HG03575 (cell line): Measurements from ENCODE around the gene ASTN2.

Experiments used
- ATAC-seq: cut with Tn5 transposase; IDR thresholded peaks from one replicate; pipeline ENCODE4 v1.9.1; 2021; ENCODE audit not compliant: unreplicated experiment, insufficient number of reproducible peaks, low FRiP score; ENCODE audit errors: extremely low read depth

The ASTN2 gene

GRCh38 chr9:117379341-117379740, 35.5 kb downstream of the ASTN2 start:
- no peak for ATAC-seq

GRCh38 chr9:117377046-117377445, 37.8 kb downstream of the ASTN2 start:
- ATAC-seq = no peak

- no peak for ATAC-seq
Measured at GRCh38 chr9:117375956-117376355, 38.9 kb downstream of the ASTN2 start.

GRCh38 chr9:117374076-117374725, 40.7 kb downstream of the ASTN2 start:
- ATAC-seq = no peak

- no peak for ATAC-seq
Measured at GRCh38 chr9:117368684-117369230, 46.1 kb downstream of the ASTN2 start.

DNA sequence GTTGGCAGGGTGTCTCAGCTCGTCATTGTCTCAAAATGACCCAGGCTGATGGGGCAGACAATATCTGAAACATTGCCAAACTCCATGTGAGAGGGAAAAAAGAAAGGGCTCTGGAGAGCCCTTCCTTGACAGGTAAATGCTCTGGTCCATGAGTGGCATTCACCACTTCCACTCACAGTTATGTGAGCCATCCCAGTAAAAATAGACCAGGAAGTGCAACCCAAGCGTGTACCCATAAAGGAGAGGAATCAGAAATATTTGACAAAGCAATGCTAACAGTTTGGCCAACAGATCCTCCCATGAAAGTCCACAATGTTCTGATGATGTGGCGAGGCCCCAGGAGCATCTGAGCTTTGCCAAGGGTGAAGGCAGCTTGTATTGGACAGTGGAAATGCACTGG, 49.4 kb downstream of the ASTN2 start:
- no peak for ATAC-seq

- ATAC-seq = no peak
Measured at GRCh38 chr9:117363006-117363405, 51.9 kb downstream of the ASTN2 start.

DNA sequence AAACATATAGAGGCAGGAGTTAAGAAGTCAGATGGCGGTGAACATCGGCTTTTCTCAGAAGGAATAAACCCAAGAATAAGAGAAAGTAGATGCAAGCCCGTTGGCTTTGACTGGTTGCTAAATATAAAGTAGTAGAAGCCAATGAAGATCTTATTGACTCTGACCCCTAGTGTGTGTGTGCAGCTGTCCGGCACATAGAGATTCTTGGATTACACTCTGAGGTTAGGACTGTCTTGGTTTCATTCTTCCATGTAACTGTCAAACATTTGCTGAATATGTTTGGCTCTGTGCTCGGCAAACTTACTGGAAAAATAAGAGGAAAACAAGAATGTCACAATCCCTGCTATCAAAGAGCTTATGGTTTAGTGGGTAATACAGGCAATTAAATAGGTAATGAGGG, 54.9 kb downstream of the ASTN2 start:
- ATAC-seq = no peak

DNA sequence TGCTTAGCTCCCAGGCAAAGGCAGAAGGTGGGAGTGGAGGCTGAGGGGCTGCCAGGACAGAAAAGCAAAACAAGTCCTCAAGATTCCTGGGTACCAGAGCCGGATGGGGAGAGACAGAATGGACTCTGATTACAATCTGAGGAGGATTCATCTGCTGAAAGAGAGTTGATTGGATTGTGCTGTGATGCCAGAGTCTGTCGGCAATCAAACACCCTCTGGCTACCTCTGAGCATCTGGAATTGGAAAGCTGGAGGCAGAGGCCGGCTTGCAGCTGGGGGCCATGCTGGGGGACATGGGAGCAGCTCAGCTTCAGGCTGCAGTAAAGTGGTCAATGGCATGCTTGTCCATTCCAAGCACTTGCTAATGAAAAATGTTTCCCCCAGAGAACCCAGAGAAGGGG, 59.3 kb downstream of the ASTN2 start:
- ATAC-seq = no peak

- ATAC-seq = no peak
Measured at GRCh38 chr9:117354997-117355396, 59.9 kb downstream of the ASTN2 start.

- ATAC-seq = no peak
Measured at GRCh38 chr9:117354244-117354847, 60.5 kb downstream of the ASTN2 start.

DNA sequence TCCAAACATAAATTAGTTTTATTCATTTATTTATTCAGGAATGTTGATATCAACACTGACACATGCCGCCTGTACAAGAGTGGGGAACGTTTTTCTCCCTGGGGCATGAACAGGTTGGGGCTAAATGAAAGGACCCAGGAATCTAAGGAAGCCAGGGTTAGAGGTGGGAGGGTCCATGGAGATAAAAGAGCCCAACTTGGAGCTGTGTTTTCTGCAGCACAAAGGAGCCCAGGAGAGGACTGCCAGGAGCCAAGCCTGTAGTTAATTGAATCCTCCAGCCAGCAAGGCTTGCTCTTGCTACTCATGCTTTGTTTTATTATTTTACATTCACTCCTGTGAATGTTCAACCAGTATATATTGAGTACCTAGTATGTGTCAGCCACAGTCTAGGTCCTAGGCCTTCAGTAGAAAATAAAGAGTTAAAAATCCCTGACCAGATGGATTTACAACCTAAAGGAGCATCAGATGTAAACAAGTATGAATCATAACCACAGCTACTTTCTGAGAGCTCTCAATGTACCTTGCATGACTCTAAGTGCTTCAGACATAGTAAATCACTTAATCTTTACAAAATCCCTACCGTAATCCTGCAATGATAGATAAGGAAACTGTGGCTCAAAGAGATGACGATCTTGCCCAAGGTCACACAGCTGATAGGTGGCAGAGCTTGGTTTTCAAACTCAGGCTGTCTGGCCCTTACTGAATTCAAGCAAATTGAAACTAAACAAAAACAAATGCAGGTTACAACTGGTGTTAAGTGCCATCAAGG, 69.8 kb downstream of the ASTN2 start:
- no peak for ATAC-seq

GRCh38 chr9:117343427-117343826, 71.4 kb downstream of the ASTN2 start:
- ATAC-seq = no peak

DNA sequence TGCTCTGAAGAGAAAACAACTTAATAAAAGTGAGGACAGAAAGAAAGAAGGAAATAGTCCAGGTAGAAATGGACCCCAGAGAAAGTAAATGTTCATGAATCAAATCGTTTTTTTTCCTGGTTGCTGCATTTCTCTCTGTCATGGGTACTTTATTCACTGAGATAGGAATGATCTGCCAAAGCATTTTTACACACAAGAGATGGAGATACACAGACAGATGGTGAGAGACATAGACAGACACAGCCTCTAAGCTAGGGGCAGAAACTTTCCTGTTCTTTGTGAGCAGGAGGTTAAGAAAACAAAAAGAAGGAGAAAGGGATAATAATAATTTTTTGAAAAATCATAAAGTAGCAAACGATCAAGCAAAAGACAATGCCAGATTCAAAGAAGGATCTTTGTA, 73.7 kb downstream of the ASTN2 start:
- no peak for ATAC-seq

GRCh38 chr9:117340422-117340821, 74.4 kb downstream of the ASTN2 start:
- ATAC-seq = no peak

GRCh38 chr9:117335837-117336433, 78.9 kb downstream of the ASTN2 start:
- ATAC-seq = no peak

- ATAC-seq = no peak
Measured at GRCh38 chr9:117334101-117334500, 80.8 kb downstream of the ASTN2 start.

DNA sequence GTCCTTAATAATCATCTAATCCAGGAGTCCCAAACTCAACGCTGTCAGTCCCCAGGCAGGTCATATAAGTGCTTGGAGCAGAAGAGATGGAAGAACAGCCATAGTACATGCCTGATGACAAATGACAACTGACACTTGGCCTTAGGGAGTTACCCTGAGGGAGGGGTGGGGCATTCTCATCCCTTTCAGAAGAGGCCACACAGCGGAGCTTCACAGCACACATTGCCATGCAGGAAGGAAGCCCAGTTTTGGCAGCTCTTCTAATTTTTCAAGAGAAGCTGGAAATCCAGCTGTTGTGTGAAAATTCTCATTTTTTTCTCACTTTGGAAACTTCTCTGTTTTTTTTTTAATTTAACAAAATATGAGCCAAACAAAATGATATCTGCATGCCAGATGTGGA, 89.0 kb downstream of the ASTN2 start:
- ATAC-seq = no peak

DNA sequence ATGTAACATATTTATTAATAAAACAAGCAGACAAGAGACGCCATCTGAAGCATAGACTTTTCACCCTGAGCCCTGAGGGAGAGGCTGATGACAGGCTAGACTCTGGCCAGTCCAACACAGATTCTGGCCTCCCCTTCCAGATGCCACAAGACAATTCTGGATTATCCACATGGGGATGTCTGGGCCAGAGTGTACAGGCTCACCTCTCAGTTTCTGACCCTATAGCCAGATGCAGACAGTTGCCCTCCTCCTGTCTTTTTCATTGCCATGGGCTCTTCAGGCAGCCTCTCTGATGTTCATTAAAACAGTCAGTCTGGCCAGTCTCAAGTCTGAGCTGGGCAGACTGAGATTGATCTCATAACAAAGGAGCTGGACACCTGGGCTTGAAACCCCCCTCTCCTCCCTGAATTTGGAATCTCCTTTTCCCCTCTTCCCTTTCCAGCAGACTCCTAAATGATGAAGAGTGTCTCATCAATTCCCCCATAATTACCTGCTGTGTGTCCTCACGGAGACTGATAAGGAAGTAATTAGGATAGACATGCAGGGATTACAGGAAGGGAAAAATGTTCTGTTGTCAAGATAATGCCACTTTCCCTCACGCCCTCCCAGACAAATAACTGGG, 89.6 kb downstream of the ASTN2 start:
- ATAC-seq = no peak
